H1 (cell line): Measurements from ENCODE around the gene GPR85. TPM values are rescaled to one million over a fixed set of nuclear protein-coding genes. Genes with fewer than 3 reads are reported as not detected.

Source experiments
- CTCF ChIA-PET: fragments of 300-600 bp; sonication (Branson Sonifier 250); formaldehyde crosslinking; loops from one replicate; lab custom pipeline; 2021; ENCODE audit not compliant: partially characterized antibody; lab: Charles Lee
- POLR2A ChIA-PET: fragments of 300-600 bp; sonication (Branson Sonifier 250); formaldehyde crosslinking; loops from one replicate; lab custom pipeline; 2021; ENCODE audit warnings: inconsistent platforms; ENCODE audit not compliant: partially characterized antibody; lab: Charles Lee
- DNase-seq, 2 experiments: peaks; one replicate each; pipeline versions ENCODE4 v3.0.0 to v3.0.0-alpha.2; 2010 to 2022; ENCODE audit warnings: low spot score in 2 of 2, low read depth in 1 of 2, mixed read lengths in 1 of 2
- FAIRE-seq: peaks from 2 replicates; lab custom pipeline; 2011; peaks lifted over from hg19 to GRCh38; lab: Jason Lieb, UNC
- H2AFZ ChIP-seq: 2 replicates; pipeline ENCODE4 v1.8.1; 2012; ENCODE audit warnings: low read length, inconsistent platforms
- H2AK5ac ChIP-seq: 2 replicates; pipeline ENCODE4 v1.6.1; 2013; ENCODE audit warnings: low read depth, low read length
- H2BK120ac ChIP-seq: replicated peaks from 2 replicates; pipeline ENCODE3; 2013; ENCODE audit warnings: low read depth, low read length, inconsistent platforms
- H2BK12ac ChIP-seq: 2 replicates; pipeline ENCODE4 v1.6.1; 2013; ENCODE audit warnings: low read depth, low read length
- H2BK15ac ChIP-seq: 2 replicates; pipeline ENCODE4 v1.6.1; 2013; ENCODE audit warnings: low read length
- H2BK20ac ChIP-seq: 2 replicates; pipeline ENCODE4 v1.6.1; 2013; ENCODE audit warnings: low read length
- H2BK5ac ChIP-seq: 2 replicates; pipeline ENCODE4 v1.6.1; 2013; ENCODE audit warnings: low read depth, low read length
- H3K14ac ChIP-seq: 2 replicates; pipeline ENCODE4 v1.6.1; 2013; ENCODE audit warnings: inconsistent platforms; ENCODE audit not compliant: insufficient read length
- H3K18ac ChIP-seq: 2 replicates; pipeline ENCODE4 v1.6.1; 2013; ENCODE audit warnings: low read length; ENCODE audit errors: extremely low read depth
- H3K23ac ChIP-seq: 2 replicates; pipeline ENCODE4 v1.6.1; 2013; ENCODE audit warnings: inconsistent platforms; ENCODE audit not compliant: insufficient read length
- H3K23me2 ChIP-seq: 2 replicates; pipeline ENCODE4 v1.6.1; 2013; ENCODE audit warnings: low read depth, low read length
- H3K27ac ChIP-seq: 2 replicates; pipeline ENCODE4 v1.6.1; 2011; ENCODE audit warnings: low read depth, low read length, inconsistent platforms
- H3K27me3 ChIP-seq, 4 experiments: replicated peaks in 1 of 4; 1 replicate in 1 of 4; 2 replicates in 3 of 4; pipeline versions ENCODE4 v1.6.1 to v1.8.1; 2011 to 2013; ENCODE audit warnings: low read length in 3 of 4, mild to moderate bottlenecking in 3 of 4, inconsistent platforms in 2 of 4, mixed read lengths in 2 of 4, moderate library complexity in 1 of 4; ENCODE audit not compliant: control insufficient read depth in 3 of 4, insufficient read depth in 3 of 4; ENCODE audit errors: extremely low read depth in 1 of 4
- H3K36me3 ChIP-seq, 4 experiments: 2 replicates each; pipeline versions ENCODE4 v1.6.1 to v1.8.1; 2011 to 2013; ENCODE audit warnings: mild to moderate bottlenecking in 4 of 4, low read length in 3 of 4, moderate library complexity in 2 of 4, control low read depth in 1 of 4, inconsistent platforms in 1 of 4; ENCODE audit not compliant: insufficient read depth in 4 of 4, control insufficient read depth in 2 of 4
- H3K4ac ChIP-seq: replicated peaks from 2 replicates; pipeline ENCODE3; 2013; ENCODE audit warnings: low read length, low read depth, mixed read lengths, inconsistent platforms; ENCODE audit not compliant: insufficient read length
- H3K4me1 ChIP-seq, 4 experiments: replicated peaks in 1 of 4; 1 replicate in 1 of 4; 2 replicates in 3 of 4; pipeline versions ENCODE4 v1.6.1 to v1.8.1; 2011 to 2013; ENCODE audit warnings: low read length in 3 of 4, inconsistent platforms in 2 of 4, mixed read lengths in 1 of 4; ENCODE audit not compliant: insufficient read depth in 4 of 4, control insufficient read depth in 3 of 4
- H3K4me2 ChIP-seq, 2 experiments: 2 replicates each; pipeline versions ENCODE4 v1.6.1 to v1.8.1; 2011 to 2013; ENCODE audit warnings: low read depth in 2 of 2, low read length in 2 of 2, control low read depth in 1 of 2, inconsistent platforms in 1 of 2, mild to moderate bottlenecking in 1 of 2; ENCODE audit not compliant: insufficient read depth in 1 of 2
- H3K4me3 ChIP-seq, 4 experiments: fragments of 200-600, 300-600 bp in 1 of 4; sonication (generic), shearing (Covaris generic), sonication (Bioruptor Twin) in 1 of 4; 2 replicates each; pipeline versions ENCODE4 v1.5.1 to v1.8.1; 2011 to 2016; ENCODE audit warnings: low read length in 4 of 4, low read depth in 3 of 4, control low read depth in 2 of 4, inconsistent platforms in 2 of 4, mild to moderate bottlenecking in 2 of 4, mixed read lengths in 1 of 4, moderate library complexity in 1 of 4; ENCODE audit not compliant: insufficient read depth in 2 of 4; ENCODE audit errors: extremely low read depth in 1 of 4
- H3K56ac ChIP-seq: replicated peaks from 2 replicates; pipeline ENCODE3; 2013; ENCODE audit warnings: low read depth, mild to moderate bottlenecking, mixed read lengths, low read length, inconsistent platforms; ENCODE audit not compliant: insufficient read length
- H3K79me1 ChIP-seq: 2 replicates; pipeline ENCODE4 v1.6.1; 2013; ENCODE audit warnings: low read depth, low read length, control low read depth
- H3K79me2 ChIP-seq, 2 experiments: 2 replicates each; pipeline versions ENCODE4 v1.6.1 to v1.8.1; 2012 to 2013; ENCODE audit warnings: low read length in 2 of 2, mild to moderate bottlenecking in 2 of 2, inconsistent platforms in 1 of 2; ENCODE audit not compliant: insufficient read depth in 2 of 2, control insufficient read depth in 1 of 2
- H3K9ac ChIP-seq, 4 experiments: replicated peaks in 1 of 4; 1 replicate in 1 of 4; 2 replicates in 3 of 4; pipeline versions ENCODE4 v1.6.1 to v1.8.1; 2011 to 2013; ENCODE audit warnings: low read depth in 3 of 4, low read length in 3 of 4, control low read depth in 2 of 4, mild to moderate bottlenecking in 2 of 4, moderate library complexity in 2 of 4, inconsistent platforms in 1 of 4; ENCODE audit errors: extremely low read depth in 1 of 4
- H3K9me3 ChIP-seq, 2 experiments: 2 replicates each; pipeline versions ENCODE4 v1.6.1 to v1.8.1; 2012 to 2013; ENCODE audit warnings: mild to moderate bottlenecking in 2 of 2, moderate library complexity in 2 of 2, control low read depth in 1 of 2, inconsistent platforms in 1 of 2, low read depth in 1 of 2, low read length in 1 of 2, mixed read lengths in 1 of 2; ENCODE audit not compliant: insufficient read depth in 2 of 2
- H4K20me1 ChIP-seq, 2 experiments: replicated peaks in 1 of 2; 2 replicates each; pipeline versions ENCODE3 to v1.8.1; 2011 to 2013; ENCODE audit warnings: inconsistent platforms in 2 of 2, low read length in 2 of 2, mild to moderate bottlenecking in 1 of 2; ENCODE audit not compliant: insufficient read depth in 2 of 2, control insufficient read depth in 1 of 2
- H4K5ac ChIP-seq: 2 replicates; pipeline ENCODE4 v1.6.1; 2013; ENCODE audit warnings: low read length, low read depth, mixed read lengths, inconsistent platforms; ENCODE audit not compliant: insufficient read length
- H4K8ac ChIP-seq: 2 replicates; pipeline ENCODE4 v1.8.0; 2013; ENCODE audit warnings: mild to moderate bottlenecking, moderate library complexity, low read length, inconsistent platforms; ENCODE audit not compliant: insufficient read depth; ENCODE audit errors: extremely low read depth
- H4K91ac ChIP-seq: replicated peaks from 2 replicates; pipeline ENCODE3; 2013; ENCODE audit warnings: low read length, mixed read lengths, inconsistent platforms; ENCODE audit not compliant: insufficient read length
- EGR1 ChIP-seq: IDR thresholded peaks from 2 replicates; pipeline ENCODE4 v1.6.1; 2011; ENCODE audit warnings: low read depth, low read length, borderline replicate concordance
- HDAC2 ChIP-seq, 2 experiments: fragments of 300-600 bp in 1 of 2; sonication (generic) in 1 of 2; IDR thresholded peaks; 2 replicates each; pipeline ENCODE4 v1.6.1; 2011 to 2012; ENCODE audit warnings: low read depth in 2 of 2, low read length in 2 of 2, mild to moderate bottlenecking in 2 of 2, moderate library complexity in 2 of 2, borderline replicate concordance in 1 of 2, inconsistent platforms in 1 of 2
- KDM4A ChIP-seq: IDR thresholded peaks from one replicate; pipeline ENCODE4 v1.7.1; 2012; ENCODE audit warnings: low read depth, mild to moderate bottlenecking, moderate library complexity, low read length, inconsistent platforms; ENCODE audit not compliant: severe bottlenecking
- SIX5 ChIP-seq: IDR thresholded peaks from 2 replicates; pipeline ENCODE4 v1.6.1; 2011; ENCODE audit warnings: mild to moderate bottlenecking, low read depth, low read length
- TAF7 ChIP-seq: optimal IDR thresholded peaks from 2 replicates; pipeline ENCODE3; 2011; ENCODE audit warnings: low read depth, mild to moderate bottlenecking, inconsistent platforms, low read length, moderate library complexity, borderline replicate concordance
- WGBS, 2 experiments: shearing (Covaris generic) in 1 of 2; methylation state at CpG; one replicate each; pipeline versions ENCODE4 v1.1.6 to v1.1.7; 2013 to 2015; ENCODE audit warnings: low lambda C conversion rate in 2 of 2, mixed read lengths in 2 of 2, inconsistent platforms in 1 of 2, low coverage in 1 of 2, missing lambda C conversion rate in 1 of 2; ENCODE audit not compliant: insufficient replicate concordance in 2 of 2, insufficient coverage in 1 of 2, insufficient read length in 1 of 2; ENCODE audit errors: extremely low coverage in 1 of 2, missing lambda C conversion rate in 1 of 2; 5-methylcytosine and 5-hydroxymethylcytosine counted together
- long read RNA-seq, 2 experiments: library from RNA in 1 of 2; library from capped mRNA in 1 of 2; stranded (forward); transcript quantifications; one replicate each; pipeline ENCODE4 v2.0.0, GENCODE V29; 2021; ENCODE audit warnings: inconsistent platforms in 1 of 2
- polyA minus RNA-seq, 3 experiments: library from RNA; depleted of rRNA, polyadenylated mRNA; stranded (reverse); fragments of >200 nt; gene quantifications; 1 replicate in 2 of 3; 2 replicates in 1 of 3; pipeline ENCODE4 v1.2.3, GENCODE V29; 2011
- polyA plus RNA-seq, 7 experiments: library from polyadenylated mRNA; depleted of rRNA in 3 of 7; stranded (reverse) in 5 of 7; unstranded in 2 of 7; fragments of >200 nt in 5 of 7; fragments of 200-250 nt in 2 of 7; gene quantifications; 1 replicate in 5 of 7; 2 replicates in 1 of 7; 4 replicates in 1 of 7; pipeline versions ENCODE4 v1.2.1 to v1.2.3, GENCODE V29; 2011 to 2013; ENCODE audit warnings: missing spikeins in 2 of 7, mixed read lengths in 2 of 7
- total RNA-seq: library from RNA; stranded (reverse); fragmentation: NEBNext Ultra II Directional; extraction: Animal tissue kit (Norgen Biotek cat#: 25700); gene quantifications from 2 replicates; pipeline ENCODE4 v1.2.1, GENCODE V29; 2021
- TF ChIP-seq, protein P1 (sequence below): IDR thresholded peaks from 2 replicates; pipeline ENCODE4 v1.6.1; 2011; ENCODE audit warnings: low read length, improper control_type of control experiment
- TF ChIP-seq, protein P2 (sequence below): IDR thresholded peaks from 2 replicates; pipeline ENCODE4 v1.6.1; 2012; ENCODE audit warnings: inconsistent platforms

GPR85 gene, protein sequence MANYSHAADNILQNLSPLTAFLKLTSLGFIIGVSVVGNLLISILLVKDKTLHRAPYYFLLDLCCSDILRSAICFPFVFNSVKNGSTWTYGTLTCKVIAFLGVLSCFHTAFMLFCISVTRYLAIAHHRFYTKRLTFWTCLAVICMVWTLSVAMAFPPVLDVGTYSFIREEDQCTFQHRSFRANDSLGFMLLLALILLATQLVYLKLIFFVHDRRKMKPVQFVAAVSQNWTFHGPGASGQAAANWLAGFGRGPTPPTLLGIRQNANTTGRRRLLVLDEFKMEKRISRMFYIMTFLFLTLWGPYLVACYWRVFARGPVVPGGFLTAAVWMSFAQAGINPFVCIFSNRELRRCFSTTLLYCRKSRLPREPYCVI
- total RNA-seq (0.20 and 0.54 TPM in 2 replicates), polyA plus RNA-seq (2011; rRNA removed) (0.06 and 0.11 TPM in 2 replicates), polyA minus RNA-seq (2011; rRNA and poly(A)+ RNA removed) (0.25 and 0.32 TPM in 2 replicates)
- 0.17 TPM for polyA plus RNA-seq (2011; cell fraction: cytosol; rRNA removed)
- polyA plus RNA-seq (2011; cell fraction: nucleus; rRNA removed) = 0.09 TPM
- 0.13 to 0.33 TPM in 2 of 4 replicates, not detected in the others for polyA plus RNA-seq (2012, experiment 1 of 2)
- not detected for polyA plus RNA-seq (2012, experiment 2 of 2)
- 0.32 TPM for polyA plus RNA-seq (2013, experiment 1 of 2)
- polyA plus RNA-seq (2013, experiment 2 of 2) = 0.31 TPM
- polyA minus RNA-seq (2011; cell fraction: cytosol; rRNA and poly(A)+ RNA removed) = not detected
- polyA minus RNA-seq (2011; cell fraction: nucleus; rRNA and poly(A)+ RNA removed) = not detected
- long read RNA-seq, experiment 1 = 0 reads
- long read RNA-seq, experiment 2 = 0 reads

DNA sequence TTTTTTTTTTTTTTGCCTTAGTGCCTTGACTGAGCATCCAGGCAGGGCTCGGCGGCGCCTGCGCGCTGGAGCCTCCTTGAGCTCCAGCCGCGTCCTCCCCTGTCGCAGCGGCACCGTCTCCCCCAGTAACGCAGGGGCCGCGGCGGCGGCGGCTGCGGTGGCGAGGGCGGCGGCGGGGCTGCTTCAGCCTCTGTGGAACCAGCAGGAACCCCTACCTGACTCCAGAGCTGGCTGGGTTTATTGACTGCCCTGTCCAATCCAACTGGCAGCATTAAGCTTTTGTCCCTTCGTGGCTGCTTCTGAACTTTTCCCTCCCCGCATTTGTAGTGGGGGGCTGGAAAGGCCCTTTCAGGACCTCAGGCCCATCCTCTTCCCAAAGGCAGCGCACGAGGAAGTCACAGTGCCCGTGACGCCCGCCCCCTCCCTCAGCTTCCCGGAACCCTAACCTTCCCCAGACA lies at the start of gene GPR85:
TSS of gene GPR85 (minus strand) at position 397 of the 458 bp plus-strand sequence. CDS start 2,106 bp downstream, outside the sequence.
- Histone ChIP-seq H3K18ac (no peak within 1 kb of the TSS), H2BK120ac (peak within 1 kb of the TSS; percentile 43), H3K56ac (no peak within 1 kb of the TSS), H3K14ac (no peak within 1 kb of the TSS), H3K4ac (no peak within 1 kb of the TSS), H4K20me1 (peaks cover 0 to 2% of the 10 kb centered on the region in 2 experiments), H2BK20ac (no peak within 1 kb of the TSS), H3K23ac (no peak within 1 kb of the TSS), H2AK5ac (no peak within 1 kb of the TSS), H3K9me3 (no peaks in the 10 kb centered on the region), H4K91ac (no peak within 1 kb of the TSS), H3K4me2 (peak within 1 kb of the TSS; percentile 73 to 96), H2BK15ac (no peak within 1 kb of the TSS), H3K4me1 (peaks cover 0 to 9% (median 4%) of the 10 kb centered on the region in 4 experiments; a peak in 4 of 7 replicates), H4K8ac (no peak within 1 kb of the TSS; the same call in 1 of the 2 replicates), H3K23me2 (peaks cover 2% of the 10 kb centered on the region; the same call in 1 of the 2 replicates), H2AFZ (peak within 1 kb of the TSS; percentile 95), H3K4me3 (peak within 1 kb of the TSS; percentile 46 to 73 (median 60)), H3K79me1 (no peaks in the 10 kb centered on the region), H3K9ac (no peak within 1 kb of the TSS), H4K5ac (no peak within 1 kb of the TSS), H3K36me3 (no peaks in the 10 kb centered on the region), H3K79me2 (no peaks in the 10 kb centered on the region), H2BK12ac (no peak within 1 kb of the TSS), H3K27ac (no peak within 1 kb of the TSS), H3K27me3 (peaks cover 6 to 32% (median 16%) of the 10 kb centered on the region in 4 experiments; a peak in 6 of 7 replicates), H2BK5ac (no peak within 1 kb of the TSS)
- CTCF ChIA-PET = no interaction called here
- FAIRE-seq (no peak), DNase-seq (peak; percentile 29 to 77)
- WGBS, 2 experiments = 2% methylated on average over 25 of the region's 29 CpGs; no CpG with 5 or more reads in 1 of the 2 experiments
- POLR2A ChIA-PET = interaction anchor here (1.2 to 1.5 kb wide), 2 partner anchors 10 to 28 kb away, joined by 3 to 5 read pairs; no protein-coding TSS in a partner anchor
- TF ChIP-seq KDM4A (peak; percentile 59), HDAC2 (IDR thresholded peaks at IDR 0.05; ENCODE audit: borderline replicate concordance in 1 of 2, low read depth in 2 of 2, low read length in 2 of 2) (0 out of 4 replicates have a peak, but pooled peaks of 1 of the 2 experiments have one; percentile 24), EGR1 (no peak), TAF7 (no peak), SIX5 (no peak)
- TF ChIP-seq, protein P1, sequence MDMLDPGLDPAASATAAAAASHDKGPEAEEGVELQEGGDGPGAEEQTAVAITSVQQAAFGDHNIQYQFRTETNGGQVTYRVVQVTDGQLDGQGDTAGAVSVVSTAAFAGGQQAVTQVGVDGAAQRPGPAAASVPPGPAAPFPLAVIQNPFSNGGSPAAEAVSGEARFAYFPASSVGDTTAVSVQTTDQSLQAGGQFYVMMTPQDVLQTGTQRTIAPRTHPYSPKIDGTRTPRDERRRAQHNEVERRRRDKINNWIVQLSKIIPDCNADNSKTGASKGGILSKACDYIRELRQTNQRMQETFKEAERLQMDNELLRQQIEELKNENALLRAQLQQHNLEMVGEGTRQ = no peak
- TF ChIP-seq, protein P2, sequence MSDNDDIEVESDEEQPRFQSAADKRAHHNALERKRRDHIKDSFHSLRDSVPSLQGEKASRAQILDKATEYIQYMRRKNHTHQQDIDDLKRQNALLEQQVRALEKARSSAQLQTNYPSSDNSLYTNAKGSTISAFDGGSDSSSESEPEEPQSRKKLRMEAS = 0 out of 2 replicates have a peak, but pooled peaks have one; percentile 31
